Activated T-cell treated with anti-CD3 and anti-CD28 coated beads for 1 hour (primary cell): Measurements from ENCODE around the gene EHBP1.

Experiments used
- DNase-seq: peaks from one replicate; pipeline ENCODE4 v3.0.0-alpha.2; 2020; ENCODE audit warnings: low read depth

Gene EHBP1

DNA sequence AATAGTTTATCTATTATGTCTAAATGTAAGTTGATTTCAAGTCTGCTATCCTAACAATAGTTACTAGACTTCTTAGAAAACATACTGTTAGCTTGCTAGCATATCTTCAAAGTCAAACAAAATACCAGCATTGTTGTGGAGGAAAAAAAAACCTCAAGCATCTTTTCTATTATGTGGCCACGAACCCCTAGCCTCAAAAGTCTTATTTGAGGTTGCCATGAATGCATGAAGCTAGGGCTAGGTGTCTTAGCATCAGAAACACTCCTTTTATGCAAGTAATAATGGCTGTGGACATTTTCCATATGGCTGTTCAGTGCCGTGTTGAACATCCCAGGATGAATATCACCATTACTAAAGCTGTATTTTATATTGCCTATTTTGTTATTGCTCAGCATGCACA lies 258.5 kb downstream of the EHBP1 start:
- DNase-seq, result no peak

DNA sequence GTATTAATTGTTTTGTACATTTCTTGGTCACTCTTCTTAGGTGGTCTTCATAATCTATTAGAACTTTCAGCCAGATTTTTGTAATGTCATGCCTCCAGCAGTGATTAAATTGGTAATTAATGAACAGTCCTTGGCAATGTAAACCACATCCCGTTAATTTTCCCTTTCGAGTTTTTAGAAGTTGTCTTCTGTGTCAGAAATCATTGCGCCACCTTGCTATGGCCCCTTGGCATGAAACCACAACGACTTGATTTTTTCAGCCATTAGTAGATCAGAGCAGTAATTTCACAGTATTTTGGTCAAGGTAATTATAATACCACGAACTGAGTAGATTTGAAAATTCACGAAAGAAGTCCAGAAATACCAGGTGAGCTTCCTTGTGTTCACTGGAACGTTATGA lies 259.2 kb downstream of the EHBP1 start:
- no peak for DNase-seq

DNA sequence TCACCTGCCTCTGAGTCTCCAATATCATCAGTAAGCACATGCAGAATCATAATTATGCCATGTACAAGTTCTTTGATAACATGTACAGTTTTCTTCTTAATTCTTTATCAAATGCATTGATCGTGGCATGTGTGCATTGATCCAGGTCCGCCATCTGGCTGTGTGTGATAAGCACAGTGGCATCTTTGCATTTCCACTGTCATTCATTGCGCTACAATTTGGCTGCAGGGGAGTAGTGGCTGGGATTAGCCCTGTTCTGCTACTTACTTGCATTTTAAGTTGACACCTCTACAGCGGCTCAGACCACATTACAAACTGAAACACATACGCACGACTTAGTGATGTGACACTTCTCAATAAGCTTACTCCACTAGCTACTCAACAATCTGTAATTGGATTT lies 261.5 kb downstream of the EHBP1 start:
- no peak for DNase-seq

DNA sequence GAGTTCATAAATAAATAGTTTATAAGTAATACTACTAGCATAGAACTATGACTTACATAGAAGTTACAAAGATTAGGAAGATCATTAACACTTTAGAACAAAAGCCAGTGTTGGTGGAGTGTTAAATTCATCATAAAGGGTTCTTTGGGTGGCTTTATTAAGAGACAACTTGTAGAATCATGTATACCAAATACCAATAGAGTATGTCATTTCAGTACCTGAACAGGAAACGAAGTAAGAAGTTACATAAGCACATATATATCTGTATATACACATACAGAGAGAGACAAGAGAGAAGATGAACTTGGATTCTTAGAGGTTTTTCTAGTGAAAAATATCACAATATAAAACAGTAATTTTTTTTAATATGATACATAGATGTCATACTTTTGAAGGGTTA lies 262.7 kb downstream of the EHBP1 start:
- no peak for DNase-seq

DNA sequence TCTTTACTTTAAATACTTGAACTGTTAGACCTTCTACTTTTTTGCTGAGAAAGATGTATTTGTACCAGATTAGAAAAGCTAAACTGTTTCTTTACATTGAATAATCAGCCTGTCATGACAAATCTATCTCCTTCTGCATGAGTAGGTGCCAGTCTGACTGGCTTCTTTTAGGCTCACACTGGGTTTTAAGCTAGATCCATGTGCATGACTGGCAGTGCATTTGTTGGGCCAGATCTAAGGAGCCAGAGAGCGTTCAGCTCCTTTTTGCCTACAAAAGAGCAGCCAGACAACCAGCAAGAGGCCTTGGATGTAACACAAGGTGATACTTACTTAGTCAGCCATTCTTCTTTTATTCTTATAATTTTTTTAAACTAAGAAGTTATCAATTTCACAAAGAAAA lies 263.2 kb downstream of the EHBP1 start:
- DNase-seq, result no peak

DNA sequence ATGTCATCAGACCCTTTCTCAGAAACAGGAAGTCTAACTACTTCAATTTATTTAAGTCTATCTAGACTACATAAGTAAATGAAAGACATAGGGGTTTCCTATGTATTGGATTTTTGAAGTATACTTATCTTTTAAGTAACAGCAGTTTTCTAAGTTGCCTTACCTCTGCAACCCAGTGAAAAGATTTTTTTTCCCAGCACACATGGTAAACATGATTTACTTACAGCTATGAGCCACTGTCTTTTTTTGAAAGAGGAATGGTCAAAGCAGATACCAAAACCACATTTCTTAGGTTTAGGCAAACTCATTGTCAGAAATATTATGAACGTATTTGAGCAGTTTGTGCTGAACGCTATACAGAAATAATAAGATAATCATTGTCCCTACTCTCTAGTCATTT lies 266.4 kb downstream of the EHBP1 start:
- DNase-seq, result no peak

DNA sequence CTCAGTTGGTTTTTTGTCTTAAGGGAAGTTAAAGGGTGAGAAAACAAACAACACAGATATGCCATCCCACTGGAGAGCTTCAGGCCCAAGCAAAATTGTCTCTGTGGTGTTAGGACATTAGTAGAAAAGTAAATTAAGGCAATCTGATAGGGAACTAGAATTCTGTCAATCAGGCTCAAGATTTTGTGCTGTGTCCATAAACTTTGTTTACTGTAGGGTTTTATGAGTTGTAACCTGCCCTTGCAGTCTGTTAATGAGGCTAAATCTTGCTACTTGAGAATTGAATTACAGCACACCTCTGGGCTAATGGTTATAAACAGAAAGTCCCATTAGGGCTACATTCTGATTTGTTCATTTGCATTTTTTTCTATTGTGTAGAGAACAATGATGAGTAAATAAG lies 267.1 kb downstream of the EHBP1 start:
- DNase-seq, result no peak

DNA sequence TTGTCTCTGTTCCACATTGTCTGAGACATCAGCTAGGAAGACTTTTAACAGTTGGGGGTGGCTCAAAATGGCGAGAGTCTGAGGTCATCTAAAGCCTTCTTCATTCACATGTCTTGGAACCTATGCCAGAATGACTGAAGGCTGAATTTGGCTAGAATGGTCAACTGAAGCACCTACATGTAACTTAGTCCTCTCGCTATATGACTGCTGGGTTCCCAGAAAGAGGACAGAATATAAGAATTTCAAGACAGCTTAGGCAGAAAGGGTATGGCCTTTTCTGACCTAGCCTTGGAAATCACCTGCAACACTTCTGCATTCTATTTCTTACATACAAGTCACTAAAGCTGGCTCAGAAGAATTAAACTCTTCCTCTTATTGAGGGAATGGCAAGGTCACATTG lies 269.5 kb downstream of the EHBP1 start:
- DNase-seq, result no peak

DNA sequence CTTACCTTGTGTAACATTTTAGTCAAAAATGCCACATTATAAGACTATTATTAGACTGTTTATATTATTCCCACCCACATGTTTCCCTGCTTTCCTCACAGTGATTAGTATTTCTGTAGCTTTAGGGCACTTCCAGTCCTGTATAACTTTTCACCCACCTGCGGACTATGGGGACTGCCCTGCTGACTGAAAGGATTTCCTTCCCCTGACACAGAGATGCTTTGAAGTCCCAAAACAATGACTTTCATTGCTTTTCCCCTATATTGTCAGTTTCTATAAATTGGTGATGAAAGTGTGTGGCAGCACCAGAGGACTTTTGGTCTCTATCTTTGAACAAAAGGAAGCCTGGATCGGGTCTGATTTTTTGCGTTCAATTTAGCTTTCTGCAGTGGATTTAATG lies 286.1 kb downstream of the EHBP1 start:
- DNase-seq, result no peak

DNA sequence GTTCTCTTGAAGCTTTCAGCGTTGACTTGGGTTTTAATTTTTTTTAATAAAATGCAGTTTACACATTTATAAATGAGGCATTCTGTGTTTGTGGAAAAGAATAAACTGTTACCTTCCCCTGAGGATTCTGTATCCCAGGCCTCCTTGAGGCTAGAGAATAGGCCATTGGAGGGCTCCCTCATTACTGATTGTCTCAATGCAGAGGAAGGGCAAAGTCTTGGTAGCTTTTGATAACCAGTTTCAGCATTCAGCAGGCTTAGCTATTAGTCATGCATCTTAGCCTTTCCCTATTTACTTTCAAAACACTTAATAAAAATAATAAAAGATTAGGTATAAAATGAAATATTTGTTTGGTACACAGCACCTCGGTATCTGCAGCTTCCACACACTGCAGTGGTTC lies 287.0 kb downstream of the EHBP1 start:
- DNase-seq, result no peak

DNA sequence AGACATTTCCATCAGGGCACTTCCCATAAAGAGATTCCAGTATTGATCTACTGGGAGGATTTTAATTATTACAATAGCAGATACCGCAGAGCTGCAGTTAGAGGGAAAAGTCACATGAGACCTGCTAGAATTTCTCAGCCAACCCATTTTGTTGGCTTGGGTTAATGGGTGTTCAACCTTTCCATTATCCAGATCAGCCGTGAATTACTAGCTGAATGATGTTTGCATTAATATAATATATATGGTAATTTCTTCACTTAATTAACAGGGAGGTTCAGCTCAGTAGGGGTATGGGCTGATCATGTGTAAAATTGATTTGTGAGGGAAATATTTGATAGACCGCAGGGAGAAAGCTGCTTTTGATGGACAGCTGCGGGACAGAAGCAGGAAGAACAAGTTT lies 288.7 kb downstream of the EHBP1 start:
- no peak for DNase-seq

DNA sequence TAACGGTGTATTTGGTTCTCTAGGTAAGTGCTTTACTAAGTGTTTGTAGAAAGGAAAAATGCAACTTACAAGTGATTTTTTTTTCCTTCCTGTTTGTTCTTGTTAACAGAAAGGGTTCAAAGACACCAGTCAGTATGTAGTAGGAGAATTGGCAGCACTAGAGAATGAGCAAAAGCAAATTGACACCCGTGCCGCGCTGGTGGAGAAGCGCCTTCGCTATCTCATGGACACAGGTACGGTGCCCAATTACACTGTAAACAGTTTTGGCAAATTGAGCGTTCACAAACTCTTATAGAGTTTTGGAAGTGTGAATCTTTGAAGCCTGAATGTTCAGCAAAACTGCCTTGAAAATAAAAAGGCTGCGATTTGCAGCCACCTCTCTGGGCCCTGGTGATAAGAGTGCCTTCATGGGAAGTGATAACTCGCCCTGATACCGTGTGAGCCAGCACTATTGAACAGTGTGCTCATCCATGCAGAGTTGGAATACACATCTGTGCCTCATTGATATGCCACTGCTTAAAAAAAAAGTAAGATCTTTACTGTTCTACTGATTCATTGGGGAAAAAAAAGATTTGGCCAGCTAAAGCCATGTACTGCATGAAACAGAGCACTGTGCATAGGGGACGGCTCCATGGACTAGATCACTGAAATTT lies 291.1 kb downstream of the EHBP1 start:
- no peak for DNase-seq

DNA sequence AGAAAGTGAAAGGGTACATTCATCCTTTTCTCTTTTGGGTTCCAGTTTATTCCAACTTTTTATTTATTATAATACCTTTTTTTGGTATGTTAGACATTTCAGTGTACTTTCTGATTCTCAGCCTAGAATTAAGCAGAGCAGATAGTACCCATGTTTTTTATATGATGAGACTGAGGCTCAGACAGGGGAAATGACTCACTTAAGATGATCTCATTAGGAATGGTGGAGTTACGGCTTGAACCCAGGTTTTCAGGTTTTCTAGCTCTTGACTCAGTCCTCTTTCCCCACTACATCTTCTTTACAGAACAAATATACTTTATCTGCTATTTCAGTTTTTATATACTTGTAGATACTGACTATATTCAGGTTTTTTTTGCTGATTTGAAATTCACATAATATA lies 293.4 kb downstream of the EHBP1 start:
- DNase-seq, result no peak

DNA sequence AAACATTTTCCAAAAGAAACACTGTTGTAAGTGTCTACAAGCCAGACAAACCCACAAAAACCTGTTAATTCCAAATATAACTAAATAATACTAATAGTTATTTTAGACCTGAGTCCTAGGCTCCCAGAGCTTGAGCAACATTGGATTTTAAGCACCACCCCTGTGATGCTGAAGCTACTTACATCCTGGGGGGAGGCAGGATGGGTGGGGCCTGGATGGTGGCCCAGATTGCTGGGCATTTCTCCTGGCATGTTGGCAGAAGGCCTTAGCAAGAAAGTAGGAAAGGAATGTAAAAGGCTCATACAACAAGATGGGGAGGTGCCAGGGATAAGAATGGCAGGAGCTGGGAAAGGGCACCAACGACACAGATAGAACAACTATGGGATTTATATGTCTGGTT lies 294.4 kb downstream of the EHBP1 start:
- DNase-seq, result no peak

DNA sequence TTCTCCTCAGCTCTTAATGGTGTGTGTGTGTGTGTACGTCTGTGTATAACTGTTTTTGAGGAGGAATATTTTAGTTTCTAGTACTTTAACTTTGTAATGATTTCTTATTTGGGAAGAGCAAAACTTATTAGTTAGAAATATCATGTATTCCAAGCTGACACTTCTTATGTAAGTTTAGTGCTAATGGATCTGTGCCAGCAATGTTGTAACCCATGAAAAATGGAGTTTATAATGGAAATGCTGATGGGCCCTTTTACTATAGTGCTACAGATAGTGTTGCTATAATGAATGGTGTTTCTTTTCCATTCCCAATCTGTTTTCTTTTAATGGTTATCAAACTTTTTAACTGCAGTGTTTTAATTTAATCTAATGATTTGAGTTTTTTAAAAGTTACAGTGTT lies 295.3 kb downstream of the EHBP1 start:
- no peak for DNase-seq

DNA sequence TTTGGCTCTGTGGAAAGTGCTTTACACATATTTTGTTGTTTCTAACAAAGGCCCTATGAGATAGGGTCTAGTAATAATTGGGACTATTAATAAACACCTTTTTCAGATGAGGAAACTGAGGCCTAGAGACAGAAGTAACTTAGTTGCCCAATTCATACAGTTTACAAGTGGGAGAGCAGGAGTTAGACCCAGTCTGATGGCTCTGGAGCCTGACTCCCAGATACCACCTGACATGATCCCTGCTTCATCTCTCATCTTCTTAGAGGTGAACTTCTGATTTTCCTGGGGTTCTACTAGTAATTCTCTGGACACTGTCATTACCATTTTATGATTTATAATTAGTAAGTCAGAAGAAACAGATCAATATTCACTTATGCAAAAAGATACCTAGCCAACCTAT lies 296.1 kb downstream of the EHBP1 start:
- no peak for DNase-seq

DNA sequence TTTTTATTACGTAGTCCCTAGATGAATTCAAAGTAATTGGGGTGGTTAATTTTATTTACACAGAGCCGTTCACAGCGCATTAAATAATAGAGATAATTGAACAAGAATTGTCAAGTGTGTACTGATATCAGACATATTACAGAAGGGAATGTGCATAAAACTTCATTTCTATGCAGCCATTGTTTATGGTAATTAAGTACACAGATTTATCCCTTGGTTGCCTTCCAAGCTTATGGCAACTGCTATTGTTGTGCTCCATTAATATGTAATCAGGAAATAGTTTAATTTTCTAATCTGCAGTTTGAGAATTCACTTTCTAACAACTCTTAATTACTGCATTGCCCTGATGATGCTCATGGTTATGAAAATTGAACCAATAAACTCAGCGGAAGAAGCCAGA lies 297.8 kb downstream of the EHBP1 start:
- no peak for DNase-seq

DNA sequence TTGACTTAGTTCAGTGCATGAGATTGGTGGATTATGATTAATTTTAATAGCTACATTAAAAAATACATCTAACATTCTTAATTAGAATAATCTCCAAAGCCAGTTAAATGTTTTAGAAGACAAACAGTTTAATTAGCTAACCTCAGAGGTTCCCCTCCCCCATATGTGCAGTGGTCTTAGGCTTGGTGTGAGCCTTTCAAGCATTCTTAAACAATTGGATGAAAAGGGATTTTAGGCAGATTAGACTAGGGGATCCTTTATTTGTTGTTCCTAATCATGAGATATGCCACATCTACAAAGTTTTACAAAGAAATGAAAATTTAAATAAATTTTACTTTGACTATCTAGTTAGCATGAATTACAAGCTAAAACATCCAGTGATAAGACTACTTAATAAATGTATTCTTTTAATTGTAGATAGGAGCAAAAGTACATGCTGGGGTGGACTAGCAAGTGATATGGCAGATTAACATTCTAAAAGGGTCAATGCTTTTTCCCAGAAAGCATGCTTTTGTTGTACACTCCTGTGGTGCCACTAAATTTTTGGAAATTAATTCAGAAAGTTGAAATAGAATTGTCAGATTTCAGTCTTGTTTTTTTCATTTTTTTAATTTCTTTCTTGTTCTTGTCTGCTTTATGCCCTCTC lies 302.4 kb downstream of the EHBP1 start:
- no peak for DNase-seq

DNA sequence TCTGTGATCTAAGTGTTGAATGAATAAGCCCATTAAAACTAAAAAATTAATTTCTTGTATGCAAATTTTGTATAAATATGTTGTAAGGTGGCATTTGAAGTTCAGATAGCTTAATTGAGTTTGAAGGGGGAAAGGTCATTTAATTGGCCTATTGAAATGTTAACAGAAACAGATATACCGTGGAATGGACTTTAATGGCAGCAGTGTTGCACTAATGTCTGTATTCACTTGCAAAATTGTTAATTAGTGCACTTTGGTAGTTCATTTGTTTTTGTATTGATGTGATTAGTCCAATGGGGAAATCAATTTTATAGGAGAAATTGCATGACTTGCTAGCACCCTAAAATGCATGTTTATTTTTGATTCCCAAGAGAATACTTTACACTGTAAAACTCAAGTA lies 303.3 kb downstream of the EHBP1 start:
- DNase-seq, result no peak

DNA sequence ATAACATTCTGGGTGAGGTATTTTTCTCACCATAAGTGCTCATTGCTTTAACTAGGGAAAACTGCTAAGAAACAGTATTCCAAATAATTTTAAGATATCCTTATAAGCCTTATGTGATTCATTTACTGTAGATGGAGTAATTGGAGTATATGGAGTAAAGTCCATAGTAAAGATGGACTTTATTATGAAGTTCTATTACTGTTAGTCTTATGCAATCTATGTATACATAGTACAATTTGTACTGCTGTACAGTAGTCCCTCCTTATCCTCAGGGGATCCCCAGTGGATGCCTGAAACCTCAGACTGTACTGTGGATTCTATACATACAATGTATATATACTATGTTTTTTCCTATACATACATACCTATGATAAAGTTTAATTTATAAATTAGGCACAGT lies 304.0 kb downstream of the EHBP1 start:
- no peak for DNase-seq

DNA sequence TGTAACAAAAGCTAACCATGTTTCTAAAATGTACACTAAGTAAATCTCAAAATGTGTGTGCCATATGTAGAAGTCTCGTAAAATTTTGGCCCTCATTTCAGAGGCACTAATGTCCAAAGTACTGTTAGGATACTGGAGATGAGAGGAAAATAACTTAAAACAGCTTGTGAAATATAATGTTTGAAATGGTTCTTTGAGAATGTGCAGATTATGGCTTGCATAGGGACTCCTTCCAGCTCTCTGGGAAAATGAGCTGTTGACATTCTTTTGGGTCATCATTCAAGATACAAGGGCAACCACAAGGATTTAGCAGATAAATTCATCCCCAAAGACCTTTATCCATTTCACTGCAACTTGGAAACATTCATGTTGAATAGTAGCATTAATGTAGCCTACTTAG lies 307.0 kb downstream of the EHBP1 start:
- DNase-seq, result no peak

DNA sequence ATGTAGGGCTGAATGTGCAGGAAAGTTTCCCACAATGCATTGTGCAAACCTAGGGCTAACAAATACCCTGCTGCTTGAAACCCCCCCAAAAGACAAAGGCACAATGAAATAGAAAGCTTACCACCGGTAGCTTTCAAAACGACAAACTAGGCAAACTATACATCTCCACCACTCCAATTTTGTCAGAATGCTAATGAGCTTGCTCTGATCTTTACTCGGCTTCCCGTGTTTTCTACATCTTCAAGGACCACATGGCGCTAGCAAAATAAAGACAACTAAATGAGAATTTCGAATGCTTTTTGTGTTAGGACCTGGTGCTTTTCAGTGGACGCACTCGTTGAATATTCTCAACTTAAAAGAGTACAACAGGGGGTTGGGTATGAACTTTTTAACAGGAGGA lies 307.9 kb downstream of the EHBP1 start:
- no peak for DNase-seq

DNA sequence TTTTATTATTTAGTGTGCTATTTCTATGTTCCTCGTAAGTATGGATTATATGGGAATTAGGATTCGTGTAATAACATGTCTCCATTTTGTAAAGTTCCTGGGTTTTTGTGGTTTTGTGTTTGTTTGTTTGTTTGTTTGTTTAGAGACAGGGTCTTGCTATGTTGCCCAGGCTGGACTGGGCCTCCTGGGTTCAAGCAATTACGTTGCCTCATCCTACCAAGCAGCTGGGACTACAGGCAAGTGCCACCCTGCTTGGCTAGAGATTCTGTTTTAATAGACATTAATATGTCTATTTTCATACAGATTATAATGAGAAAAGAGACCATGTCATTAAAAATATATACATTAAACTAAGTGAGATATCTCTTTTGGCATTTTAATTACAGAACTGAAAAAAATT lies 309.9 kb downstream of the EHBP1 start:
- no peak for DNase-seq

DNA sequence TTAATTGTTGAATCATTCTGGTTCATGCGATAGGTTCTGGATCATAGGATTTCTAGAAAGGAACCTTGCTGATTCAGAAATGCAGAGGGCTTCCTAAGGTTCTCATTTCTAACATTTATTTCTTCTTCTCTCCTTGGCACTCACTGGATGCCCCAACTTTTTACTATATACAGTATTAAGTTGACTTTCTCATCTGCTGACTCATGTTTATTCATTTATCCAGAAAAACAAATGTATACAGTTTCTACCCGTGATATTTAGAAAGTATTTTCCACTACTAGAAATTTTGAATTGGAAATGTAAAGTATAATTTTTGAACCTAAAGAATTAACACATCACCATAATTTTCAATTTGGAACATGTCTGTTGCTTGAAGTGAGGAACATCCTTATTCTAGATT lies 312.9 kb downstream of the EHBP1 start:
- no peak for DNase-seq
